Thyroid gland (tissue), 4 donors: ENCODE measurements around the gene KCNJ9. TPM values are rescaled to one million over a fixed set of nuclear protein-coding genes. Genes with fewer than 3 reads are reported as not detected.

ENCODE experiments used
- DNase-seq, 2 donors: peaks; one replicate each; pipeline ENCODE4 v3.0.0-alpha.2; 2019
- H3K27ac ChIP-seq, 3 donors: fragments of 200-600 bp; sonication (generic); 1 replicate in 2 of 3; 2 replicates in 1 of 3; pipeline ENCODE4 v1.5.1; 2016 to 2019; ENCODE audit warnings: mild to moderate bottlenecking in 1 of 3, moderate library complexity in 1 of 3
- H3K27me3 ChIP-seq: fragments of 200-600 bp; sonication (generic); one replicate; pipeline ENCODE4 v1.5.1; 2019
- H3K36me3 ChIP-seq, 2 donors: fragments of 200-600 bp; sonication (generic); one replicate each; pipeline ENCODE4 v1.5.1; 2016 to 2019
- H3K4me1 ChIP-seq, 2 donors: fragments of 200-600 bp; sonication (generic); one replicate each; pipeline ENCODE4 v1.5.1; 2017 to 2019
- H3K4me3 ChIP-seq, 3 donors: fragments of 200-600 bp; sonication (generic); replicated peaks in 1 of 3; 1 replicate in 2 of 3; 2 replicates in 1 of 3; pipeline ENCODE4 v1.5.1; 2016; ENCODE audit warnings: mild to moderate bottlenecking in 1 of 3
- H3K9me3 ChIP-seq: fragments of 200-600 bp; sonication (generic); one replicate; pipeline ENCODE4 v1.5.1; 2017
- CTCF ChIP-seq, 6 experiments: fragments of 200-600 bp in 3 of 6; fragments of 450-650 bp in 3 of 6; sonication (generic) in 3 of 6; IDR thresholded peaks; one replicate each; pipeline ENCODE4 v1.5.1; 2016 to 2019; ENCODE audit warnings: antibody characterized with exemption in 6 of 6, mild to moderate bottlenecking in 2 of 6, inconsistent platforms in 1 of 6, moderate library complexity in 1 of 6
- POLR2A ChIP-seq, 2 donors: fragments of 450-650 bp; IDR thresholded peaks; one replicate each; pipeline ENCODE4 v1.6.1; 2017; ENCODE audit warnings: antibody characterized with exemption in 2 of 2, mild to moderate bottlenecking in 2 of 2, moderate library complexity in 1 of 2
- WGBS, 2 donors: methylation state at CpG; one replicate each; pipeline ENCODE4 v1.1.5; 2017; 5-methylcytosine and 5-hydroxymethylcytosine counted together
- intact Hi-C: fragments of 100-400 bp; cut with DNase I; formaldehyde crosslinking; loops from one replicate; pipeline ENCODE4 v1.15.1; 2023
- total RNA-seq, 4 donors: library from RNA; depleted of rRNA; stranded (reverse); fragments of >200 nt; gene quantifications; one replicate each; pipeline ENCODE4 v1.2.3, GENCODE V29; 2016

Gene KCNJ9
- total RNA-seq, 4 donors from 2014 or later, result not detected

- H3K9me3 ChIP-seq, result no peaks in the 10 kb centered on the region
- H3K4me1 ChIP-seq, result peaks cover 5 to 19% of the 10 kb centered on the region in 2 donors
- WGBS, 2 donors, result 95% methylated on average over 17 to 27 of the region's 32 CpGs
- intact Hi-C loops, result loop anchor here (10.0 kb wide), 2 partner anchors 168 to 192 kb away; partner anchors contain the start of genes PEX19 and TAGLN2
- DNase-seq, result no peak
- peaks cover 15 to 20% of the 10 kb centered on the region in 2 donors for H3K36me3 ChIP-seq
- no peaks in the 10 kb centered on the region for H3K27me3 ChIP-seq
- no peak overlapping the region for H3K4me3 ChIP-seq
- H3K27ac ChIP-seq, result no peak overlapping the region
- no peak for TF ChIP-seq CTCF (IDR thresholded peaks at IDR 0.05)
- TF ChIP-seq POLR2A (IDR thresholded peaks at IDR 0.05), result no peak
Observed at GRCh38 chr1:160092366-160093068, 11.2 kb downstream of the KCNJ9 start.

GRCh38 chr1:160093069-160093395 lies 11.7 kb downstream of the KCNJ9 start:
- no peaks in the 10 kb centered on the region for H3K9me3 ChIP-seq
- H3K36me3 ChIP-seq, result peaks cover 15 to 20% of the 10 kb centered on the region in 2 donors
- no peak for TF ChIP-seq POLR2A (IDR thresholded peaks at IDR 0.05)
- no peak for TF ChIP-seq CTCF (IDR thresholded peaks at IDR 0.05)
- H3K4me3 ChIP-seq, result no peak overlapping the region
- H3K4me1 ChIP-seq, result peaks cover 10 to 22% of the 10 kb centered on the region in 2 donors
- intact Hi-C loops, result loop anchor here (10.0 kb wide), 2 partner anchors 168 to 192 kb away; partner anchors contain the start of genes PEX19 and TAGLN2
- DNase-seq, result no peak
- WGBS, 2 donors, result 82 to 87% methylated on average over 8 of the region's 9 CpGs
- H3K27me3 ChIP-seq, result no peaks in the 10 kb centered on the region
- H3K27ac ChIP-seq, result no peak overlapping the region

- 89 to 93% methylated on average over 17 to 19 of the region's 21 CpGs for WGBS, 2 donors
- peaks cover 15 to 20% of the 10 kb centered on the region in 2 donors for H3K36me3 ChIP-seq
- no peak for DNase-seq
- H3K27me3 ChIP-seq, result no peaks in the 10 kb centered on the region
- intact Hi-C loops, result loop anchor here (10.0 kb wide), 2 partner anchors 169 to 191 kb away; partner anchors contain the start of genes PEX19 and TAGLN2
- TF ChIP-seq CTCF (IDR thresholded peaks at IDR 0.05) (no peak), POLR2A (IDR thresholded peaks at IDR 0.05) (no peak)
- no peak overlapping the region for H3K27ac ChIP-seq
- peaks cover 10 to 22% of the 10 kb centered on the region in 2 donors for H3K4me1 ChIP-seq
- no peaks in the 10 kb centered on the region for H3K9me3 ChIP-seq
- H3K4me3 ChIP-seq, result no peak overlapping the region
Observed at GRCh38 chr1:160093624-160094290, 12.4 kb downstream of the KCNJ9 start.

- Histone ChIP-seq H3K4me3 (no peak overlapping the region), H3K27ac (no peak overlapping the region), H3K36me3 (peaks cover 15 to 20% of the 10 kb centered on the region in 2 donors), H3K9me3 (no peaks in the 10 kb centered on the region), H3K27me3 (no peaks in the 10 kb centered on the region), H3K4me1 (peaks cover 12 to 23% of the 10 kb centered on the region in 2 donors)
- no peak for TF ChIP-seq POLR2A (IDR thresholded peaks at IDR 0.05)
- TF ChIP-seq CTCF (IDR thresholded peaks at IDR 0.05), result no peak
- intact Hi-C loops, result loop anchor here (10.0 kb wide), 2 partner anchors 169 to 191 kb away; partner anchors contain the start of genes PEX19 and TAGLN2
- WGBS, 2 donors, result 88 to 91% methylated on average over 4 of the region's 4 CpGs
- no peak for DNase-seq
Observed at GRCh38 chr1:160094291-160094625, 12.9 kb downstream of the KCNJ9 start.

- TF ChIP-seq CTCF (IDR thresholded peaks at IDR 0.05), result no peak
- no peak for TF ChIP-seq POLR2A (IDR thresholded peaks at IDR 0.05)
- Histone ChIP-seq H3K4me3 (no peak overlapping the region), H3K27ac (no peak overlapping the region), H3K9me3 (no peaks in the 10 kb centered on the region), H3K27me3 (no peaks in the 10 kb centered on the region), H3K36me3 (peaks cover 15 to 20% of the 10 kb centered on the region in 2 donors), H3K4me1 (peaks cover 16 to 29% of the 10 kb centered on the region in 2 donors)
- intact Hi-C loops, result loop anchor here (10.0 kb wide), 2 partner anchors 170 to 190 kb away; partner anchors contain the start of genes PEX19 and TAGLN2
- DNase-seq, result no peak
- 89% methylated on average over 6 of the region's 14 CpGs; no CpG with 5 or more reads in 1 of the 2 donors for WGBS, 2 donors
Observed at GRCh38 chr1:160094806-160095205, 13.5 kb downstream of the KCNJ9 start.
